ENCODE data around the gene TRIO.

GRCh38 chr5:14449052-14449661 lies 306.0 kb downstream of the TRIO start:
- TF ChIP-seq CTCF (conservative IDR thresholded peaks at IDR 0.05 in 1 of 2, IDR thresholded peaks at IDR 0.05 in 1 of 2; ENCODE audit: low read depth in 1 of 2, low read length in 2 of 2) (no peak), EZH2 (IDR thresholded peaks at IDR 0.05; ENCODE audit: low read length, missing control alignments) (no peak)
